NCI-H460 (cell line): ENCODE data around the gene IDUA. TPM values are rescaled to one million over a fixed set of nuclear protein-coding genes. Genes with fewer than 3 reads are reported as not detected.
"Not testable (repeated sequence)": the region's sequence is repeated elsewhere in the genome, so short reads cannot be mapped to it uniquely, and the experiment has no call there.

ENCODE experiments used
- DNase-seq: peaks from one replicate; pipeline ENCODE4 v3.0.0-alpha.2; 2016; ENCODE audit warnings: low read depth; ENCODE audit errors: extremely low read depth
- total RNA-seq: library from RNA; depleted of rRNA; stranded (reverse); fragments of >200 nt; shearing (Covaris generic); gene quantifications from 2 replicates; pipeline ENCODE4 v1.2.3, GENCODE V29; 2014

IDUA gene
- total RNA-seq, 1 experiment from 2014 or later, result 8.9 TPM

GRCh38 chr4:999240-999863 is 12.5 kb downstream of the IDUA start:
- not testable (repeated sequence) for DNase-seq

DNA sequence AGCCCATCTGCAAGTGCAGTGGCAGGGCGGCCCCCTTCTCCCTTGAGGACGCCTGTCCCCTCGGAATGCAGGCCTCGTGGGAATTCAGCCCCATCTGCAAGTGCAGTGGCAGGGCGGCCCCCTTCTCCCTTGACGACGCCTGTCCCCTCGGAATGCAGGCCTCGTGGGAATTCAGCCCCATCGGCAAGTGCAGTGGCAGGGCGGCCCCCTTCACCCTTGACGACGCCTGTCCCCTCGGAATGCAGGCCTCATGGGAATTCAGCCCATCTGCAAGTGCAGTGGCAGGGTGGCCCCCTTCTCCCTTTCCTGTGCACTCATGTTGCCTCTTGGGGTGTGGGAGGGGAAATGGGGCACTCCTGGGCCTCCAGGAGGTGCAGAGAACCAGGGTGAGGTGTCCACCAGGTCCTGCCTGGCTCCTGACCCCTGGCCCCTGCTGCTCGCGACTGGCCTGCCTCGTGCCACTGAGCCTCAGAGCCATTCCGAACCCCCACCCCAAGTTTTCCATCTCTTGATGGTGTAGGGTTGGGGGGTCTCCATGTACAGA is 13.1 kb downstream of the IDUA start:
- no peak for DNase-seq

DNA sequence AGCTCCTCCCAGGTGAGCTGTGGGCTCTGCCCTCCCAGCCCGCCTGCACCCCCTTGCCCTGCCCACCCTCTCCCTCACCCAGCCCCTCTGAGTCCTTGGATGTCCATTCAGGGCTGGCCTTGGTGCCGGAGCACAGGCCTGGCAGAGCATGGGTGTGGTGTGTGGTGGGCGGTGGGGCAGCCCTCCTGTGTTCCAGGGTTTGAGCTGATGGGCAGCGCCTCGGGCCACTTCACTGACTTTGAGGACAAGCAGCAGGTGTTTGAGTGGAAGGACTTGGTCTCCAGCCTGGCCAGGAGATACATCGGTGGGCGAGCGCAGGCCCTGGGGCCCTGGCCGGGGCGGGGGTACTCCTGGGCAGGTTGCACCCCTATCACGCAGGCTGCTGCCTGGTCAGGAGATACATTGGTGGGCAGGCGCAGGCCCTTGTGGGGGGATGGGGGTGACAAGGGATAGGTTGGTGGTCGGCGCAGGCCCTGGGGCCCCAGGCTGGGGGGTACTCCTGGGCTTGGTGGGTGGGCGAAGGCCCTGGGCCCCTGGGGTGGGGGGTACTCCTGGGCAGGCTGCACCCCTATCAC is 13.9 kb downstream of the IDUA start:
- no peak for DNase-seq

- no peak for DNase-seq
Measured at GRCh38 chr4:1001561-1002130, 14.8 kb downstream of the IDUA start.

- no peak for DNase-seq
Measured at GRCh38 chr4:1002131-1002630, 15.3 kb downstream of the IDUA start.

GRCh38 chr4:1002631-1003251 is 15.9 kb downstream of the IDUA start:
- no peak for DNase-seq

DNA sequence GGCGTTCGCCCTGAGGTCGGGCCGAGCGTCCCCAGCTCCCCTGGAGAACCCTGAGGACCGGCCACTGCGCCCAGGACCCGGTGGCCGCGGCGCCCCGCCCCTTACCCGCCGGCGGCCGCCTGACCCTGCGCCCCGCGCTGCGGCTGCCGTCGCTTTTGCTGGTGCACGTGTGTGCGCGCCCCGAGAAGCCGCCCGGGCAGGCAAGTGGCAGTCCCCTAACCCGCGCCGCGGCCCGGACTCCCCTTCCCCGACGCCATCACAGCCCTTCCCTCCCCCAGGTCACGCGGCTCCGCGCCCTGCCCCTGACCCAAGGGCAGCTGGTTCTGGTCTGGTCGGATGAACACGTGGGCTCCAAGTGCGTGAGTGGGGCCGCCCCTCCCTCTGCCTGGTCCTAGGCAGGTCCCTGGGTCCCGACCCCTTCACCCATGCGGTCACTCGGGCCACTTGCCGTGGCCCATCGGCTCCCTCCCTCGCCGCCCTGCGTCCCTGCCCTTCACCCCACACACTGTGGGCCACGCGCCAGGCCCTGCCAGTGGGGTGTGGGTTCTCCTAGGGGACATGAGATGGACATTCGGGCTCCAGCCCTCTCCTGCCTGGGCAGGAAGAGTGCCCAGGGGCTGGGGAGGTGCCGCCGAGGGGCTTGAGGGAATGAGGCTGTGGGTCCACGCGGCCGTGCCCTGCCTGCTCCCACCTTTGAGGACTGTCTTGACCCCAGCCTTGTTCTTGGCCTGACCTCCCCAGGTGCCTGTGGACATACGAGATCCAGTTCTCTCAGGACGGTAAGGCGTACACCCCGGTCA is 16.6 kb downstream of the IDUA start:
- no peak for DNase-seq

GRCh38 chr4:1004071-1004418 is 17.2 kb downstream of the IDUA start:
- DNase-seq, result no peak

- DNase-seq, result no peak
Measured at GRCh38 chr4:1004557-1005485, 18.0 kb downstream of the IDUA start.

GRCh38 chr4:1006856-1007255 is 20.0 kb downstream of the IDUA start:
- DNase-seq, result no peak

GRCh38 chr4:1008840-1009541 is 22.1 kb downstream of the IDUA start:
- no peak for DNase-seq

DNA sequence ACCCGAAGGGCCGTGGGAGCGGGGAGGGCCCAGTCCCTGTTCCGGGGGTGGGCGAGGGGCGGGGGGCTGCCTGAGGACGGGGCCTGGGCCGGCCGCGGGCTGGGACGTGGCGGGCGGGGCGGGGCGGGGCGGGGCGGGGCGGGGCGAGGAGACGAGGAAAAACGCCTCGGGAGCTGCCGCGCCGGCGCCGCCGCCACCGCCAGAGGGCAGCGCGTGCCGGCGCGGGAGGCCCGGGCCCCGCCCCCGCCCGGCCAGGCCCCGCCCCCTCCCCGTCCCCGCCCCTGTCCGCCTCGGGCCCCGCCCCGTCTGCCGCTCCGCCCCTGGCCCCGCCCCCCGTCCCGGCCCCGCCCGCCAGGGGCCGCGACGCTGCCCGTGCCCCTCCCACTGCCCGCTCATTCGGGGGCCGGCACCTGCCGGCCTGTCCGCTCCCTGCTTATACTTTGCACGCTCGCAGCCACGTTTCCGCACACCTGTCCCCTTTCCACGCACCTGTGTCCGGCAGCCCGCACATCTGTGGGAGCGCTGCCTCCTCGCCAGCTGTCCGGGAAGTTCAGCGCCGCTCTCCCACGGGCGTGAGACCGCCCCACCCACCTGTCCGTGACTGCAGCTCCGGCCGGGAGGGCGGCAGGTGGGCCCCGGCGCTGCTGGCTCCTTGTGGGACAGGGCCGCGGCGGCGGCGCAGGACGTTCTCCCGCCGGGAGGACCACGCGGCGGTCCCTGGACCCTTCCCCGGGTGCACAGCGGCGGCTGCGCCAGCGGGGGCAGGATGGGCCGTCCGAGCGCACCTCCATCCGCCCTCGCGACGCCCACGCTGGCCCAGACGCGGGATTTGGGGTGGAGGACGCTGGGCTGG is 22.9 kb downstream of the IDUA start:
- DNase-seq, result peak; percentile 29

DNA sequence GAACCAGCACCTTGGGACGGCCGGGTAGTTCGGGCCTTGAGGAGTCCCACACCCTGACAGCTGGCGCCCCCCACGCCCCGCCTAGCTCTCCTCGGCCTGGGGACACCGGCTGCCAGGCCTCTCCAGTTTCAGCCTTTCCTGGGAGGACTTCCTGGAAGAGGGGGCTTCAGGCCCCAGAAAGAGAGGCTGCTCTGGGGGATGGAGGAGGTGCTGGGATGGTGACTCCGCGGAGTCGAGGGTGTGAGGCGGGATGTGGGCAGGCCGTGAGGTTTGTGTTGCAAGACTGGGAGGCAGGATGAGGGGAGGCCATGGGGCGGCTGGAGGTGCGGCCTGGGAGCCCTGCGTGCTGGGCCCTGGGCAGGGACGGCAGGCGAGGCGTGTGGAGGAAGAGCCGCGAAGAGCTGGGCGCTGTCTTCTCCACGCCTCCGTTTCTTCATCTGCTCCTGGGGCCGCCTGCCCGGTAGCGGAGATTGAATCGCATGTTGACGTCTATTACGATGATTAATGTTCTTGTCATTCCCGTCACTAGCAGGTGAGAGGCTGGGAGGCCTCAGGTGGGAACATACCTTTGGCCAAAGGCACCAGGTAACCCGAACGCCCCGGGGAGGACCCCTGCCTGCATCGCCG is 23.7 kb downstream of the IDUA start:
- DNase-seq, result peak; percentile 48

GRCh38 chr4:1011022-1011665 is 24.3 kb downstream of the IDUA start, which contains the start of gene FGFRL1:
Gene FGFRL1, plus strand, starts transcription at chr4:1011626. Its CDS starts 860 bp downstream, at chr4:1012486.
- peak; percentile 85 for DNase-seq

- DNase-seq, result no peak
Measured at GRCh38 chr4:1011666-1012033, 24.8 kb downstream of the IDUA start.

- DNase-seq, result no peak
Measured at GRCh38 chr4:1012034-1012739, 25.3 kb downstream of the IDUA start.
